ENCODE measurements around the gene SEMA3F.

SEMA3F gene

GRCh38 chr3:50132421-50133282, 22.5 kb upstream of the SEMA3F start:
- no peak for DNase-seq (ENCODE audit: low read depth)

- no peak for DNase-seq (ENCODE audit: low read depth)
Measured at GRCh38 chr3:50133283-50133615, 21.9 kb upstream of the SEMA3F start.

- DNase-seq (ENCODE audit: low read depth): no peak
Measured at GRCh38 chr3:50134367-50134766, 20.8 kb upstream of the SEMA3F start.

- no peak for DNase-seq (ENCODE audit: low read depth)
Measured at GRCh38 chr3:50135964-50136363, 19.2 kb upstream of the SEMA3F start.

DNA sequence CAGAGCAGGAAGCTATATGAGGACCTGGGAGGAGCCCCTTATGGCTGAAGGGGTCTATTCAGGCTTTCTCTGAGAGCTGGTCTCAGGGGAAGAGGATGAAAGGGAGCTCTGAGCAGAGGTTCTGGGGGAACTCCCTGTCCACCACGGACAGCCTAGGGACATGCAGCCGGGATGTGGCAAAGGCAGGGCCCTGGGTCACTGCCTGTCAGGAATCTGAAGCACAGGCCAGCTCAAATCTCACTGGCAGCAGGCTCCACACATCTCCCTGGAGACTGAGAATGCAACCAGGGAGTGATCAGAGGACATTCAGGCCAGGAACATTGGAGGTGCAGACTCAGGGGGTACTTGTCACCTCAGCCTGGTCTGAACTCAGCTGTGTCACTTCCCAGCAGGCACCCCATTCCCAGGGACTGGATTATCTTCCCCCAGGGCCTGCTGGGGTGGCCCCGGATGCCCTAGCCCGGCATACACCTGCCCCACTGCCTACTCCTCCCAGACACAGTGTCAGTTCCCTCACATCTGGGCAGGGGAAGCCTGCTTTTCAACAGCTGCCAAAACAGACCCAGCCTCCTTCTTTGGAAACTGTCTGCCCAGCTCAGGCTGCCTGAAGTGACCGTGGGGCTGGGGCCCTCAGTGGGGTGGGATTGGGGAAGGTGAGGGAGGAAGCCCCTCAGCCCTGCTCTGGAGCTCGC, 18.3 kb upstream of the SEMA3F start:
- DNase-seq (ENCODE audit: low read depth): no peak

DNA sequence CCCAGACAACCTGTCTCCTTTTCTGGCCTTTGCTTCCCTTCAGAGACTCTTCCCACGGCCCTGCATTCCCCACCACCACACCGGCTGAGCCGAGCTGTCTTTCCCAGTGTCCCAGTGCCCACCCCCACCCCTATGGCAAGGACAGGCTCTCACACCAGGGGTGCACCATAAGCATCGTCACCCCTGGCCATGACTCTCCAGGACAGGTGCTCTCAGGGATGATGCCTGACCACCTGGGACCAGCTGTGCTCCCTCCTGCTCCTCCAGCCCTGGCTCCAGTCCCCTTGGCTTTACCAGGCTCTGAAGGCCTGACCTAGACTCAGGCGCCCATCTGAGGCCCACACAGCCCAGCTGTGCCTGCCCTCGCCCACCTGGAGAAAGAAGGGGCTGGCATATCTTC, 17.6 kb upstream of the SEMA3F start:
- DNase-seq (ENCODE audit: low read depth): no peak

GRCh38 chr3:50138266-50139200, 16.6 kb upstream of the SEMA3F start:
- DNase-seq (ENCODE audit: low read depth): no peak

GRCh38 chr3:50139308-50139707, 15.8 kb upstream of the SEMA3F start:
- no peak for DNase-seq (ENCODE audit: low read depth)

DNA sequence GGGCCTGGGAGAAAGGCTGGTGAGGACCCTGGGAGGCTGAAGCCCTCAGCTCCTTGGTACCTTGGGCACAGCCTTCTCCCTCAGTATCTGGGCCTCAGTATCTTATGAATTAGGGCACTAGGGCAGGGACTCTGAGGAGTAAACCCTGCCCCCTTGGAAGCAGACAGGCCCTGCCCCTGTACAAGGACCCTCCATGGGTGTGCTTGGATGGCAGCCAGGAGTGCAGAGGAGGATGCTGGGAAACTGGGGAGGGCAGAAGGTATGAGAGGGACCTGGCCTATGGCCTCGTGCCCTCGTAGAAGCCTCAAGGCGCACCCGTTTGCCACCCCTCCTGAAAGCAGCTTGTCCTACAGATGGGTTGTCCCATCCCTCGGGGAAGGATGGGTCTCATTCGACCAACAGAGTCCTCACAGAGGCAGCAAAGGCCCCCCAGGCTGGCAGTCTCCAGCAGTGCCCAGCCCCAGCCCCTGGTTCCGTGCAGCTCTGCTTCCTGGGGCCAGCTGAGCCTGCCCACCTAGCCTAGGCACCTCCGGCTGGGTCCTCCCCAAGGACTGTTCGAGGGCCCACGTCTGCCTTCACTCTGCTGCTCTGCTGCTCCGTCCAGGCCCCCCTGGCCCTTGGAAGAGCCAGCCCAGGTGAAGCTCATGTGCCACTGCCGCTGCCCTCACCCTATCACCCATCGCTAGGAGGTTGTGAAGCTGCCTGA, 15.3 kb upstream of the SEMA3F start:
- no peak for DNase-seq (ENCODE audit: low read depth)

- no peak for DNase-seq (ENCODE audit: low read depth)
Measured at GRCh38 chr3:50140990-50141389, 14.1 kb upstream of the SEMA3F start.

GRCh38 chr3:50146316-50146901, 8.7 kb upstream of the SEMA3F start:
- DNase-seq (ENCODE audit: low read depth): no peak

GRCh38 chr3:50147016-50147415, 8.1 kb upstream of the SEMA3F start:
- DNase-seq (ENCODE audit: low read depth): no peak

GRCh38 chr3:50147447-50147846, 7.7 kb upstream of the SEMA3F start:
- no peak for DNase-seq (ENCODE audit: low read depth)

- DNase-seq (ENCODE audit: low read depth): no peak
Measured at GRCh38 chr3:50147861-50148260, 7.3 kb upstream of the SEMA3F start.

DNA sequence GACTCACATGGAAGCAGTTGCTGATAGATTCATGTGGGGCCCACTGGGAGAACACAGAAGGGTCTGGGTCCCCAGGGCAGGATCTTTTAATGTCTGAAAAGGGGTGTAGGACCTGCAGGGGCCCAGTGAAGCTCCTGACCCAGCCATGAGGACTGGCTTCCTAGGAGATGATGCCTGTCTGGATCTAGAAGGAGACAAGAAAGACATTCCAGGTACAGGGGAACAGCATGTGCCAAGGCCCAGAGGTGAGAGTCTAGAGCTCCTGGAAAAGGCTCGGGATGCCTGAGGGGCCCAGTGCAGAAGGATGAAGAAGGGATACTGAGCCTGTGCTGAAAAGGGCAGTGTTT, 4.7 kb upstream of the SEMA3F start:
- no peak for DNase-seq (ENCODE audit: low read depth)

GRCh38 chr3:50150863-50151686, 4.0 kb upstream of the SEMA3F start:
- DNase-seq (ENCODE audit: low read depth): no peak

GRCh38 chr3:50151728-50152127, 3.4 kb upstream of the SEMA3F start:
- no peak for DNase-seq (ENCODE audit: low read depth)

- no peak for DNase-seq (ENCODE audit: low read depth)
Measured at GRCh38 chr3:50153782-50154475, 1.2 kb upstream of the SEMA3F start.

DNA sequence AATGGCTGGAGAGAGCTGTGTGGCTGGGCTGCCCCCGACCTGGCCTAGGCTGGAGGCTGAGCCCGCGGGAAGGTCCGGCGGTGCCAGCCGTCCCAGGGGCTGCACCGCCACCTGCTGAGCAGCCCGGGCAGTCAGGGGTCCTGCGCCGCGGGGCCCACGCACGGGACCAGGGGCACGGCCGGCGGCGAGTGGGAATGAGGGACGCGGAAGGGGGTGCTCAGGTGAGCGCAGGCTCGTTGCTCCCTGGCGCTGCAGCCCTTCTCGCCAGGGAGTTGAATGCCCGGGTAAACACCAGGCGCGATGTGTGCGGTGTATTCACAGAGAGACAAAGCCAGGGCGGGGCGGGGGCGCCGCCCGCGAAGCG, 666 bp upstream of the SEMA3F start:
- DNase-seq (ENCODE audit: low read depth): no peak

DNA sequence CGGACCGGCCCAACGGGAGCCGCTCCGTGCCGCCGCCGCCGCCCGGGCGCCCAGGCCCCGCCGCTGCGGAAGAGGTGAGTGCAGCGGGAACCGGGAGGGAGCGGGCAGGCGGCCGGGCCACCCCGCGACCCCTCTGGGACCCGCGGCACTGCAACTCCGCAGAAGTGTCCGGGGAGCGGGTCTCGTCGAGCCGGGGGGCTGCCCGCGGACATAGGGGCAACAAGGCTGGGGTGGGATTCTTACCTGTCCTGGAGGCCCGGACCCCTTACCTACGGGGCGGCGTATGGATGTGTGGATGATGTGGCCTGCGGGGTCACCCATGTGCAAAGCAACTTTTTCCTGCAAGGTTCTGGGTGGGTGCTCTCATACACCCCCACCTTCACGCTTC, 361 bp downstream of the SEMA3F start:
- no peak for DNase-seq (ENCODE audit: low read depth)

Data from stimulated activated CD8-positive, alpha-beta memory T cell treated with anti-CD3 and anti-CD28 coated beads, Interleukin-15, amount 100 ng/mL, for 1 hour (primary cell).